H9 (cell line): ENCODE results near the gene WNT5B. TPM values are rescaled to one million over a fixed set of nuclear protein-coding genes. Genes with fewer than 3 reads are reported as not detected.

ENCODE experiments used
- DNase-seq: peaks from one replicate; pipeline ENCODE4 v3.0.0-alpha.2; 2017
- H2AFZ ChIP-seq: one replicate; pipeline ENCODE4 v1.6.1; 2013; ENCODE audit warnings: mild to moderate bottlenecking, low read length, control low read depth, moderate library complexity
- H2AK5ac ChIP-seq: 2 replicates; pipeline ENCODE4 v1.6.1; 2013; ENCODE audit warnings: low read length, control low read depth, mixed read lengths; ENCODE audit not compliant: insufficient read length
- H2BK120ac ChIP-seq: one replicate; pipeline ENCODE4 v1.6.1; 2013; ENCODE audit warnings: low read depth, mild to moderate bottlenecking, low read length, control low read depth, inconsistent platforms; ENCODE audit not compliant: poor library complexity, severe bottlenecking
- H2BK12ac ChIP-seq: 2 replicates; pipeline ENCODE4 v1.6.1; 2013; ENCODE audit warnings: low read length, control low read depth, mixed read lengths, low read depth; ENCODE audit not compliant: insufficient read length
- H2BK15ac ChIP-seq: 2 replicates; pipeline ENCODE4 v1.6.1; 2013; ENCODE audit warnings: low read depth, low read length, control low read depth
- H2BK20ac ChIP-seq: one replicate; pipeline ENCODE4 v1.6.1; 2013; ENCODE audit warnings: low read depth, mild to moderate bottlenecking, low read length, control low read depth, inconsistent platforms; ENCODE audit not compliant: poor library complexity, severe bottlenecking
- H2BK5ac ChIP-seq: 2 replicates; pipeline ENCODE4 v1.6.1; 2013; ENCODE audit warnings: low read length, control low read depth, mixed read lengths; ENCODE audit not compliant: insufficient read length
- H3K14ac ChIP-seq: 2 replicates; pipeline ENCODE4 v1.6.1; 2013; ENCODE audit warnings: low read length, control low read depth; ENCODE audit not compliant: insufficient read depth
- H3K18ac ChIP-seq: 2 replicates; pipeline ENCODE4 v1.6.1; 2013; ENCODE audit warnings: low read depth, mild to moderate bottlenecking, mixed read lengths, low read length, control low read depth; ENCODE audit not compliant: insufficient read length
- H3K23ac ChIP-seq: 2 replicates; pipeline ENCODE4 v1.6.1; 2013; ENCODE audit warnings: low read length, control low read depth, mixed read lengths, low read depth; ENCODE audit not compliant: insufficient read length
- H3K23me2 ChIP-seq: 2 replicates; pipeline ENCODE4 v1.6.1; 2013; ENCODE audit warnings: low read depth, mild to moderate bottlenecking, mixed read lengths, low read length, control low read depth; ENCODE audit not compliant: insufficient read length, poor library complexity, severe bottlenecking
- H3K27ac ChIP-seq: 2 replicates; pipeline ENCODE4 v1.5.1; 2013; ENCODE audit warnings: low read length, control low read depth, mixed read lengths, low read depth; ENCODE audit not compliant: insufficient read length
- H3K27me3 ChIP-seq: 2 replicates; pipeline ENCODE4 v1.6.1; 2013; ENCODE audit warnings: low read length, control low read depth, inconsistent platforms; ENCODE audit not compliant: insufficient read depth
- H3K4ac ChIP-seq: 2 replicates; pipeline ENCODE4 v1.6.1; 2013; ENCODE audit warnings: low read depth, mild to moderate bottlenecking, control low read depth, inconsistent platforms, low read length, moderate library complexity
- H3K4me1 ChIP-seq: 2 replicates; pipeline ENCODE4 v1.6.1; 2013; ENCODE audit warnings: low read length, control low read depth, inconsistent platforms; ENCODE audit not compliant: insufficient read depth
- H3K4me2 ChIP-seq: 2 replicates; pipeline ENCODE4 v1.6.1; 2013; ENCODE audit warnings: low read length, control low read depth, mixed read lengths; ENCODE audit not compliant: insufficient read length, insufficient read depth
- H3K56ac ChIP-seq: 2 replicates; pipeline ENCODE4 v1.6.1; 2013; ENCODE audit warnings: low read depth, mild to moderate bottlenecking, mixed read lengths, low read length, control low read depth; ENCODE audit not compliant: insufficient read length
- H3K79me1 ChIP-seq: 2 replicates; pipeline ENCODE4 v1.6.1; 2013; ENCODE audit warnings: low read depth, mild to moderate bottlenecking, moderate library complexity, low read length, control low read depth, inconsistent platforms; ENCODE audit not compliant: insufficient read depth, poor library complexity, severe bottlenecking
- H3K79me2 ChIP-seq: 2 replicates; pipeline ENCODE4 v1.6.1; 2013; ENCODE audit warnings: low read length, control low read depth, inconsistent platforms; ENCODE audit not compliant: insufficient read depth
- H3K9ac ChIP-seq: 2 replicates; pipeline ENCODE4 v1.6.1; 2013; ENCODE audit warnings: low read length, control low read depth, mixed read lengths; ENCODE audit not compliant: insufficient read length; ENCODE audit errors: extremely low read depth
- H3K9me3 ChIP-seq: one replicate; pipeline ENCODE4 v1.6.1; 2013; ENCODE audit warnings: low read depth, low read length, inconsistent platforms; ENCODE audit not compliant: control insufficient read depth
- H3T11ph ChIP-seq: one replicate; pipeline ENCODE4 v1.6.1; 2013; ENCODE audit warnings: mild to moderate bottlenecking, low read length, control low read depth, inconsistent platforms
- H4K20me1 ChIP-seq: one replicate; pipeline ENCODE4 v1.6.1; 2013; ENCODE audit not compliant: control insufficient read depth, insufficient read length, insufficient read depth
- H4K5ac ChIP-seq: 2 replicates; pipeline ENCODE4 v1.6.1; 2013; ENCODE audit warnings: low read depth, mild to moderate bottlenecking, mixed read lengths, low read length, control low read depth; ENCODE audit not compliant: insufficient read length
- H4K8ac ChIP-seq: replicated peaks from 2 replicates; pipeline ENCODE4 v1.6.1; 2013; ENCODE audit warnings: low read length, control low read depth, mixed read lengths, low read depth; ENCODE audit not compliant: insufficient read length
- H4K91ac ChIP-seq: 2 replicates; pipeline ENCODE4 v1.6.1; 2013; ENCODE audit warnings: low read depth, mild to moderate bottlenecking, moderate library complexity, mixed read lengths, low read length, control low read depth; ENCODE audit not compliant: insufficient read length
- H3K27ac Mint-ChIP-seq, 3 experiments: 2 replicates in 2 of 3; 3 replicates in 1 of 3; pipeline ENCODE4 v1.8.0; 2020 to 2021; ENCODE audit warnings: mixed read lengths in 3 of 3, mild to moderate bottlenecking in 1 of 3, moderate library complexity in 1 of 3
- H3K27me3 Mint-ChIP-seq: 2 replicates; pipeline ENCODE4 v1.8.0; 2021; ENCODE audit warnings: low read depth, mild to moderate bottlenecking, moderate library complexity, mixed read lengths
- H3K36me3 Mint-ChIP-seq, 3 experiments: 2 replicates in 2 of 3; 3 replicates in 1 of 3; pipeline ENCODE4 v1.8.0; 2020 to 2021; ENCODE audit warnings: low read depth in 3 of 3, mixed read lengths in 3 of 3; ENCODE audit not compliant: insufficient read depth in 1 of 3
- H3K4me1 Mint-ChIP-seq, 2 experiments: 2 replicates each; pipeline ENCODE4 v1.8.0; 2020; ENCODE audit warnings: mixed read lengths in 2 of 2
- H3K4me3 Mint-ChIP-seq, 2 experiments: 2 replicates in 1 of 2; 3 replicates in 1 of 2; pipeline ENCODE4 v1.8.0; 2020 to 2021; ENCODE audit warnings: mild to moderate bottlenecking in 2 of 2, mixed read lengths in 2 of 2, moderate library complexity in 1 of 2
- H3K9me3 Mint-ChIP-seq, 2 experiments: 2 replicates in 1 of 2; 3 replicates in 1 of 2; pipeline ENCODE4 v1.8.0; 2020; ENCODE audit warnings: mild to moderate bottlenecking in 2 of 2, mixed read lengths in 2 of 2, moderate library complexity in 1 of 2
- WGBS: extraction: QIAGEN DNeasy Blood & Tissue Kit; methylation state at CpG from one replicate; pipeline ENCODE4 v1.1.7; 2013; ENCODE audit warnings: missing lambda C conversion rate, low lambda C conversion rate, mixed read lengths; ENCODE audit not compliant: insufficient read length; ENCODE audit errors: extremely low coverage; 5-methylcytosine and 5-hydroxymethylcytosine counted together
- total RNA-seq: library from RNA; stranded (reverse); gene quantifications from 2 replicates; pipeline ENCODE4 v1.2.1, GENCODE V29; 2021
- TF ChIP-seq, protein P1 (sequence below): fragments of 200-600 bp; sonication (generic); conservative IDR thresholded peaks from 3 replicates; pipeline ENCODE4 v1.8.0; 2021; ENCODE audit warnings: antibody characterized with exemption, mild to moderate bottlenecking

WNT5B gene
- total RNA-seq, 1 experiment from 2014 or later: 1.5 TPM

DNA sequence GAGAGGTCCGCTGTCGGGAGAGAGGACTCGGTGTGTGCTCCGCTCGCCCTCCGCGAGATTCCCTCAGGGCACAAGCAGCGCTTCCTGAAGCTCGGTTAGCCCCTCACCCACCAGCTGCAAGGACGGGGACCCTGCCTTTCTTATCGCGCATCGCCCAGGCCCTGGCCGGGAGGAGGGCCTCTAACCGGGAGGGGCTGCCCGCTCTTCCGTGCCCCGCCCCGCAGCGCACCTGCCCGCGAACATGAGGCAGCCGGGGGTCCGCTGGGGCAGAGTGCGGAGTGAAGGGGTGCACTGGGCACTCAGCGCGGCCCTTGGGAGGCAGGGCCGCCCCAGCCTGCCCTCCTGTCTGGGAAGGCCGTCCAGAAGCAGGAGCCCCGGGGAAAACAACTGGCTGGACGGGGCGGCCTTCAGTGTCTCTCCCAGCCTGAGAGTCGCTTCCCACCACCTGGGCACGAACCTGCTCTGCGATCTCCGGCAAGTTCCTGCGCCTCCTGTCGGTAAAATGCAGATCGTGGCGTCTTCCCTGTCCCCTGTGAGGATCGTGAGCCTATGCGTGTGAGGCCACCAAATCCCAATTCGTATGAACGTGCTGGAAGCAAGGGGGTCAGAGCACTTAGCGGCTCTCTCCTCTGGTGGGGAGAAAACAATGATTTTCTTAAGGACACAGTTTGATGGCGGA lies 33.9 kb downstream of the WNT5B start:
- no peak overlapping the region for H3K14ac ChIP-seq
- H3K23ac ChIP-seq: no peak overlapping the region
- H2BK20ac ChIP-seq: no peak overlapping the region
- no peaks in the 10 kb centered on the region; a peak in 1 of 7 replicates for H3K36me3 Mint-ChIP-seq
- no peaks in the 10 kb centered on the region for H3K79me2 ChIP-seq
- peak overlapping the region; percentile 60 to 76 for H3K4me3 Mint-ChIP-seq
- H2BK120ac ChIP-seq: no peak overlapping the region
- TF ChIP-seq, protein P1, sequence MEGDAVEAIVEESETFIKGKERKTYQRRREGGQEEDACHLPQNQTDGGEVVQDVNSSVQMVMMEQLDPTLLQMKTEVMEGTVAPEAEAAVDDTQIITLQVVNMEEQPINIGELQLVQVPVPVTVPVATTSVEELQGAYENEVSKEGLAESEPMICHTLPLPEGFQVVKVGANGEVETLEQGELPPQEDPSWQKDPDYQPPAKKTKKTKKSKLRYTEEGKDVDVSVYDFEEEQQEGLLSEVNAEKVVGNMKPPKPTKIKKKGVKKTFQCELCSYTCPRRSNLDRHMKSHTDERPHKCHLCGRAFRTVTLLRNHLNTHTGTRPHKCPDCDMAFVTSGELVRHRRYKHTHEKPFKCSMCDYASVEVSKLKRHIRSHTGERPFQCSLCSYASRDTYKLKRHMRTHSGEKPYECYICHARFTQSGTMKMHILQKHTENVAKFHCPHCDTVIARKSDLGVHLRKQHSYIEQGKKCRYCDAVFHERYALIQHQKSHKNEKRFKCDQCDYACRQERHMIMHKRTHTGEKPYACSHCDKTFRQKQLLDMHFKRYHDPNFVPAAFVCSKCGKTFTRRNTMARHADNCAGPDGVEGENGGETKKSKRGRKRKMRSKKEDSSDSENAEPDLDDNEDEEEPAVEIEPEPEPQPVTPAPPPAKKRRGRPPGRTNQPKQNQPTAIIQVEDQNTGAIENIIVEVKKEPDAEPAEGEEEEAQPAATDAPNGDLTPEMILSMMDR: peak; percentile 86
- peak overlapping the region in 1 of 3 experiments; percentile 41; a peak in 1 of 7 replicates for H3K27ac Mint-ChIP-seq
- no peak overlapping the region for H4K91ac ChIP-seq
- H4K8ac ChIP-seq: no peak overlapping the region
- no CpG with 5 or more reads among the region's 46 CpGs for WGBS
- peaks cover 0 to 5% of the 10 kb centered on the region in 2 experiments; a peak in 2 of 5 replicates for H3K9me3 Mint-ChIP-seq
- no peak overlapping the region for H2BK5ac ChIP-seq
- H3K9ac ChIP-seq: no peak overlapping the region
- no peak overlapping the region for H3K56ac ChIP-seq
- peak overlapping the region; percentile 11 for H3K18ac ChIP-seq
- no peak overlapping the region for H2AFZ ChIP-seq
- peaks cover 7 to 13% of the 10 kb centered on the region in 2 experiments; a peak in 3 of 4 replicates for H3K4me1 Mint-ChIP-seq
- H2AK5ac ChIP-seq: no peak overlapping the region
- peak; percentile 98 for DNase-seq
- no peak overlapping the region for H3T11ph ChIP-seq
- peak overlapping the region; percentile 18 for H3K4me2 ChIP-seq
- H4K20me1 ChIP-seq: no peaks in the 10 kb centered on the region
- H3K4ac ChIP-seq: no peak overlapping the region
- no peaks in the 10 kb centered on the region for H3K9me3 ChIP-seq
- no peaks in the 10 kb centered on the region for H3K79me1 ChIP-seq
- no peak overlapping the region for H3K27ac ChIP-seq
- peaks cover 9% of the 10 kb centered on the region; the same call in 1 of the 2 replicates for H3K27me3 ChIP-seq
- H2BK12ac ChIP-seq: no peak overlapping the region
- no peak overlapping the region for H4K5ac ChIP-seq
- H3K23me2 ChIP-seq: peaks cover 14% of the 10 kb centered on the region
- H3K4me1 ChIP-seq: no peaks in the 10 kb centered on the region
- H3K27me3 Mint-ChIP-seq: peaks cover 60% of the 10 kb centered on the region
- H2BK15ac ChIP-seq: no peak overlapping the region
